WTC11 (cell line): Measurements from ENCODE around the gene EGR1. TPM values are rescaled to one million over a fixed set of nuclear protein-coding genes. Genes with fewer than 3 reads are reported as not detected.

Experiments used
- ATAC-seq: fragments of 200-7000 bp; cut with Tn5 transposase; 2 replicates; pipeline ENCODE4 v1.10.0; 2021; ENCODE audit warnings: mild to moderate bottlenecking, moderate library complexity
- CTCF ChIA-PET: fragments of 300-600 bp; sonication (Branson Sonifier 250); formaldehyde crosslinking; loops from one replicate; lab custom pipeline; 2021; ENCODE audit warnings: antibody characterized with exemption; lab: Charles Lee
- POLR2A ChIA-PET: fragments of 350-600 bp; sonication (Branson Sonifier 250); formaldehyde crosslinking; loops from one replicate; lab custom pipeline; 2021; ENCODE audit warnings: antibody characterized with exemption; lab: Charles Lee
- DNase-seq: peaks from one replicate; pipeline ENCODE4 v3.0.0; 2021; ENCODE audit warnings: low spot score
- H3K27ac Mint-ChIP-seq: 2 replicates; pipeline ENCODE4 v1.8.0; 2021; ENCODE audit warnings: mixed read lengths
- H3K27me3 Mint-ChIP-seq: 2 replicates; pipeline ENCODE4 v1.8.0; 2021; ENCODE audit warnings: low read depth, mild to moderate bottlenecking, moderate library complexity, mixed read lengths
- H3K36me3 Mint-ChIP-seq: 2 replicates; pipeline ENCODE4 v1.8.0; 2021; ENCODE audit warnings: mixed read lengths
- H3K4me1 Mint-ChIP-seq: 2 replicates; pipeline ENCODE4 v1.8.0; 2022; ENCODE audit warnings: mixed read lengths
- H3K4me3 Mint-ChIP-seq: 2 replicates; pipeline ENCODE4 v1.8.0; 2021; ENCODE audit warnings: mild to moderate bottlenecking, moderate library complexity, mixed read lengths
- H3K9me3 Mint-ChIP-seq: 2 replicates; pipeline ENCODE4 v1.8.0; 2021; ENCODE audit warnings: mixed read lengths
- AFF4 ChIP-seq: sonication (generic); formaldehyde crosslinking; IDR thresholded peaks from 2 replicates; pipeline ENCODE4 v1.8.1; 2023; ENCODE audit warnings: mild to moderate bottlenecking, missing genetic modification reagents, borderline replicate concordance
- ATF3 ChIP-seq: sonication (generic); formaldehyde crosslinking; conservative IDR thresholded peaks from 2 replicates; pipeline ENCODE4 v1.8.1; 2022; ENCODE audit warnings: mild to moderate bottlenecking, missing genetic modification reagents
- EMX1 ChIP-seq: fragments of 250-450 bp; sonication (Bioruptor Pico); IDR thresholded peaks from 2 replicates; pipeline ENCODE4 v1.8.0; 2021; ENCODE audit warnings: mild to moderate bottlenecking
- HMGXB4 ChIP-seq: sonication (generic); formaldehyde crosslinking; IDR thresholded peaks from 2 replicates; pipeline ENCODE4 v1.8.1; 2023; ENCODE audit warnings: mild to moderate bottlenecking, moderate library complexity, missing genetic modification reagents
- MXD4 ChIP-seq: fragments of 250-450 bp; sonication (Bioruptor Pico); IDR thresholded peaks from 2 replicates; pipeline ENCODE4 v1.8.0; 2021; ENCODE audit warnings: mild to moderate bottlenecking, moderate library complexity, borderline replicate concordance
- NFE2L1 ChIP-seq: sonication (generic); formaldehyde crosslinking; IDR thresholded peaks from 2 replicates; pipeline ENCODE4 v1.8.1; 2023; ENCODE audit warnings: missing genetic modification reagents
- PREB ChIP-seq: sonication (generic); formaldehyde crosslinking; IDR thresholded peaks from 2 replicates; pipeline ENCODE4 v1.8.1; 2022; ENCODE audit warnings: mild to moderate bottlenecking, missing genetic modification reagents, moderate library complexity, borderline replicate concordance
- PRRX2 ChIP-seq: fragments of 250-450 bp; sonication (Bioruptor Pico); IDR thresholded peaks from 2 replicates; pipeline ENCODE4 v1.8.0; 2021; ENCODE audit warnings: mild to moderate bottlenecking
- TCF7 ChIP-seq: sonication (generic); formaldehyde crosslinking; IDR thresholded peaks from 2 replicates; pipeline ENCODE4 v1.8.0; 2022; ENCODE audit warnings: mild to moderate bottlenecking, low read depth, missing genetic modification reagents, moderate library complexity
- TEAD1 ChIP-seq: sonication (generic); formaldehyde crosslinking; IDR thresholded peaks from 2 replicates; pipeline ENCODE4 v1.8.0; 2022; ENCODE audit warnings: mild to moderate bottlenecking, missing genetic modification reagents
- USF1 ChIP-seq: sonication (generic); formaldehyde crosslinking; IDR thresholded peaks from 2 replicates; pipeline ENCODE4 v1.8.0; 2022; ENCODE audit warnings: mild to moderate bottlenecking, missing genetic modification reagents
- ZBTB21 ChIP-seq: sonication (generic); formaldehyde crosslinking; IDR thresholded peaks from 2 replicates; pipeline ENCODE4 v1.8.1; 2023; ENCODE audit warnings: mild to moderate bottlenecking, missing genetic modification reagents, borderline replicate concordance
- ZNF416 ChIP-seq: fragments of 250-450 bp; sonication (Bioruptor Pico); IDR thresholded peaks from 2 replicates; pipeline ENCODE4 v1.9.0; 2021; ENCODE audit warnings: mild to moderate bottlenecking, inconsistent platforms
- total RNA-seq: library from RNA; stranded (reverse); gene quantifications from 3 replicates; pipeline ENCODE4 v1.2.3, GENCODE V29; 2021
- TF ChIP-seq, protein P1 (sequence below): fragments of 200-600 bp; IDR thresholded peaks from 2 replicates; pipeline ENCODE4 v1.8.0; 2022; ENCODE audit warnings: antibody characterized with exemption
- TF ChIP-seq, protein P2 (sequence below): sonication (generic); formaldehyde crosslinking; IDR thresholded peaks from 2 replicates; pipeline ENCODE4 v1.8.1; 2023; ENCODE audit warnings: mild to moderate bottlenecking, missing genetic modification reagents
- TF ChIP-seq, protein P3 (sequence below): fragments of 250-450 bp; sonication (Bioruptor Pico); conservative IDR thresholded peaks from 2 replicates; pipeline ENCODE4 v1.9.0; 2021; ENCODE audit warnings: mild to moderate bottlenecking
- TF ChIP-seq, protein P4 (sequence below): sonication (generic); formaldehyde crosslinking; IDR thresholded peaks from 2 replicates; pipeline ENCODE4 v1.8.0; 2022; ENCODE audit warnings: missing genetic modification reagents

Gene EGR1
- total RNA-seq, 1 experiment from 2014 or later: 15.7 TPM

DNA sequence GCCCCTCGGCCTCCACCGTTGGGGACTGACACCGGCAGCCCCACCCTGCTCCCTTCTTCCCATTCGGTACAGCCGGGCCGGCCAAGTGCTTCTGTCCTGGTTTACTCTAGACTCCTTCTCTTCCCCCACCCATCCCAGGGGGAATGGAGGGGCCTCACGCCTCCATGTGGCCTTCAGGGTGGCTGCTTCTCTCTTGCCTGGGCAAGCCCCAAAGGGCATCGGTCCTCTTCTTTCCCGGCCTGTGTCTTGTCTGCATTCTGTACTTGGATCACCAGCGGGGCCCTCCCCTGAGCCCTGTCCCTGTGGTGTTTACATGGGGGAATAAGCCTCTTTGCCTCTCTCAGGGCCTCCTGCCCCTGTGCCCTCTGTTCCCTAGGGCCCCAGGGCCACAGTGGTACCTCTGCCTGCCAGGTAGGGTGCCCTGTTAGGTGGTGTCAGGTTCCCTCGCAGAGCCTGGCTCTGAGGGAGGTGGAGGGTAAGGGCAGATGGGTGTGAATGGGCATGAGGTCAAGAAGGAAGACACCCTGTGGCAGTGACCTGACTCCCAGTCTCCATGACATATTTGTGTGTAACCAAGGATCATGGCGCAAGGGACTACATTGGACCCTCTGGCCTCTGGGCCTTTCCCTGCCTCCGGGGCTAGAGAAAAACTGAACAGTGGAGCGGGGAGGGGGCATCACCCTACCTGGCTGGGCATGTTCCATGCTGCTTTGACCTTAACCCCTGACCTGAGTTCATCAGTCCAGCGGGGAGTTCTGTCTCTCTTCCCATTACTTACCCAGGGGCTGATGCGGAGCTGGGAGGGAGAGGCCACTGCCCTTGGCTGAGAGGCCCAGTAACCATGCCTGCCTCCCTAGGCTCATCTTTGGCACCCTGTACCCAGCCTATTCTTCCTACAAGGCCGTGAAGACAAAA lies 24.9 kb upstream of the EGR1 start (continued):
- TF ChIP-seq, protein P1, sequence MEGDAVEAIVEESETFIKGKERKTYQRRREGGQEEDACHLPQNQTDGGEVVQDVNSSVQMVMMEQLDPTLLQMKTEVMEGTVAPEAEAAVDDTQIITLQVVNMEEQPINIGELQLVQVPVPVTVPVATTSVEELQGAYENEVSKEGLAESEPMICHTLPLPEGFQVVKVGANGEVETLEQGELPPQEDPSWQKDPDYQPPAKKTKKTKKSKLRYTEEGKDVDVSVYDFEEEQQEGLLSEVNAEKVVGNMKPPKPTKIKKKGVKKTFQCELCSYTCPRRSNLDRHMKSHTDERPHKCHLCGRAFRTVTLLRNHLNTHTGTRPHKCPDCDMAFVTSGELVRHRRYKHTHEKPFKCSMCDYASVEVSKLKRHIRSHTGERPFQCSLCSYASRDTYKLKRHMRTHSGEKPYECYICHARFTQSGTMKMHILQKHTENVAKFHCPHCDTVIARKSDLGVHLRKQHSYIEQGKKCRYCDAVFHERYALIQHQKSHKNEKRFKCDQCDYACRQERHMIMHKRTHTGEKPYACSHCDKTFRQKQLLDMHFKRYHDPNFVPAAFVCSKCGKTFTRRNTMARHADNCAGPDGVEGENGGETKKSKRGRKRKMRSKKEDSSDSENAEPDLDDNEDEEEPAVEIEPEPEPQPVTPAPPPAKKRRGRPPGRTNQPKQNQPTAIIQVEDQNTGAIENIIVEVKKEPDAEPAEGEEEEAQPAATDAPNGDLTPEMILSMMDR: no peak
- TF ChIP-seq TCF7 (CRISPR knock-in tag) (no peak), HMGXB4 (CRISPR knock-in tag) (no peak), ZNF416 (CRISPR knock-in tag) (no peak)
- TF ChIP-seq, protein P2, sequence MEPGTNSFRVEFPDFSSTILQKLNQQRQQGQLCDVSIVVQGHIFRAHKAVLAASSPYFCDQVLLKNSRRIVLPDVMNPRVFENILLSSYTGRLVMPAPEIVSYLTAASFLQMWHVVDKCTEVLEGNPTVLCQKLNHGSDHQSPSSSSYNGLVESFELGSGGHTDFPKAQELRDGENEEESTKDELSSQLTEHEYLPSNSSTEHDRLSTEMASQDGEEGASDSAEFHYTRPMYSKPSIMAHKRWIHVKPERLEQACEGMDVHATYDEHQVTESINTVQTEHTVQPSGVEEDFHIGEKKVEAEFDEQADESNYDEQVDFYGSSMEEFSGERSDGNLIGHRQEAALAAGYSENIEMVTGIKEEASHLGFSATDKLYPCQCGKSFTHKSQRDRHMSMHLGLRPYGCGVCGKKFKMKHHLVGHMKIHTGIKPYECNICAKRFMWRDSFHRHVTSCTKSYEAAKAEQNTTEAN (CRISPR knock-in tag): no peak
- TF ChIP-seq, protein P3, sequence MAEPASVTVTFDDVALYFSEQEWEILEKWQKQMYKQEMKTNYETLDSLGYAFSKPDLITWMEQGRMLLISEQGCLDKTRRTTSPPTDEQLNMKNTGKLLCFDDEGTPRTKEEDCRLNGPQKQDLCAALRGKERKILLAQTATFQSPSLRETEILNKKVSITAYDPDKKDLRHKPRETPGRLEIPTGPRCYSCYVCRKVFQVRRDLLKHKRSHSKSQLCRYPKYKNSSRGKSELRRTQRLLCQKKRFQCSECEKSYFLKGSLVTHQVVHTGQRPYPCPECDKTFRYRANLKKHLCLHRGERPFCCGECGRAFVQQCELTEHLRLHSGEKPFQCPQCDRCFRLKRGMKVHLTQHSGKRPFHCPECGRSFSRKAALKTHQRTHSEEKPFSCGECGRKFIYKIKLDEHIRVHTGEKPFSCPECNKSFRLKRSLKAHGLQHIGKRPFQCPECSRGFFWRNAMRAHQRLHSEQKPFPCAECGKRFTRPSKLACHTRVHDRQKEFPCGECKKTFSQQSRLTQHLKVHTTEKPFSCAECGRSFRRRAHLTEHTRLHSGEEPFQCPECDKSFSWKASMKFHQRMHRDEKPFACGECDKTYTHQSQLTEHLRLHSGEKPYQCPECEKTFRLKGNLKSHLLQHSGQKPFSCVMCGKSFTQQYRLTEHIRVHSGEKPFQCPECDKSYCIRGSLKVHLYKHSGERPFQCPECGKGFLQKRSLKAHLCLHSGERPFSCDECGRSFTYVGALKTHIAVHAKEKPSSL (CRISPR knock-in tag): no peak

DNA sequence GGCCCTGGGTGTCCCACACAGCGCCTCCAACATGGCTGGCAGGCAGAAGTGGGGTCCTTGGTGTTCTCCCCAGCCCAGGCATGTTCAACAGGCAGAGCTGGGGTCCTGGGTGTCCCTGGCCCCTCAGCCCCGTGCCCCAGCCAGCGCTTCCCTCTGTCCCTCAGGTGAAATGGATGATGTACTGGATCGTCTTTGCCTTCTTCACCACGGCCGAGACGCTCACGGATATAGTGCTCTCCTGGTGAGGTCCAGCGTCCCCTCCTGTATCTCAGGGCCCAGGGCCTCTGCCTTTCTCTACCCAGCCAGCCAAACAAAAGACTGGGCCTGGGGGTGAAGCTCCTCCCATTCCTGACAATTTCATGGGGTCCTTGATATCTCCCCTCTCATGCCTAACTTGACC lies 24.1 kb upstream of the EGR1 start:
- ATAC-seq: no peak
- peaks cover 19% of the 10 kb centered on the region for H3K4me1 Mint-ChIP-seq
- no peak for DNase-seq
- H3K27me3 Mint-ChIP-seq: no peaks in the 10 kb centered on the region
- H3K27ac Mint-ChIP-seq: no peak overlapping the region
- H3K4me3 Mint-ChIP-seq: no peak overlapping the region
- peaks cover 7% of the 10 kb centered on the region; the same call in 1 of the 2 replicates for H3K36me3 Mint-ChIP-seq
- POLR2A ChIA-PET: no interaction called here
- CTCF ChIA-PET: interaction anchor here (4.3 kb wide), 1 partner anchor 8 kb away, joined by 32 read pairs; no protein-coding TSS in a partner anchor
- no peaks in the 10 kb centered on the region for H3K9me3 Mint-ChIP-seq
- TF ChIP-seq EMX1: no peak
- TF ChIP-seq, protein P4, sequence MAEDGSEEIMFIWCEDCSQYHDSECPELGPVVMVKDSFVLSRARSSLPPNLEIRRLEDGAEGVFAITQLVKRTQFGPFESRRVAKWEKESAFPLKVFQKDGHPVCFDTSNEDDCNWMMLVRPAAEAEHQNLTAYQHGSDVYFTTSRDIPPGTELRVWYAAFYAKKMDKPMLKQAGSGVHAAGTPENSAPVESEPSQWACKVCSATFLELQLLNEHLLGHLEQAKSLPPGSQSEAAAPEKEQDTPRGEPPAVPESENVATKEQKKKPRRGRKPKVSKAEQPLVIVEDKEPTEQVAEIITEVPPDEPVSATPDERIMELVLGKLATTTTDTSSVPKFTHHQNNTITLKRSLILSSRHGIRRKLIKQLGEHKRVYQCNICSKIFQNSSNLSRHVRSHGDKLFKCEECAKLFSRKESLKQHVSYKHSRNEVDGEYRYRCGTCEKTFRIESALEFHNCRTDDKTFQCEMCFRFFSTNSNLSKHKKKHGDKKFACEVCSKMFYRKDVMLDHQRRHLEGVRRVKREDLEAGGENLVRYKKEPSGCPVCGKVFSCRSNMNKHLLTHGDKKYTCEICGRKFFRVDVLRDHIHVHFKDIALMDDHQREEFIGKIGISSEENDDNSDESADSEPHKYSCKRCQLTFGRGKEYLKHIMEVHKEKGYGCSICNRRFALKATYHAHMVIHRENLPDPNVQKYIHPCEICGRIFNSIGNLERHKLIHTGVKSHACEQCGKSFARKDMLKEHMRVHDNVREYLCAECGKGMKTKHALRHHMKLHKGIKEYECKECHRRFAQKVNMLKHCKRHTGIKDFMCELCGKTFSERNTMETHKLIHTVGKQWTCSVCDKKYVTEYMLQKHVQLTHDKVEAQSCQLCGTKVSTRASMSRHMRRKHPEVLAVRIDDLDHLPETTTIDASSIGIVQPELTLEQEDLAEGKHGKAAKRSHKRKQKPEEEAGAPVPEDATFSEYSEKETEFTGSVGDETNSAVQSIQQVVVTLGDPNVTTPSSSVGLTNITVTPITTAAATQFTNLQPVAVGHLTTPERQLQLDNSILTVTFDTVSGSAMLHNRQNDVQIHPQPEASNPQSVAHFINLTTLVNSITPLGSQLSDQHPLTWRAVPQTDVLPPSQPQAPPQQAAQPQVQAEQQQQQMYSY: no peak
- TF ChIP-seq ZBTB21: no peak
- no peak for TF ChIP-seq NFE2L1
- TF ChIP-seq PREB (CRISPR knock-in tag): no peak
- no peak for TF ChIP-seq ATF3
- TF ChIP-seq TEAD1: no peak
- no peak for TF ChIP-seq PRRX2 (CRISPR knock-in tag)
- TF ChIP-seq AFF4 (CRISPR knock-in tag): no peak
- no peak for TF ChIP-seq USF1
- no peak for TF ChIP-seq MXD4 (CRISPR knock-in tag)
